LNCAP (cell line): ENCODE results near the gene TCFL5.

Experiments used
- CTCF ChIP-seq: fragments of 450-650 bp; IDR thresholded peaks from 2 replicates; pipeline ENCODE4 v1.5.1; 2017; ENCODE audit warnings: mild to moderate bottlenecking

Gene TCFL5

DNA sequence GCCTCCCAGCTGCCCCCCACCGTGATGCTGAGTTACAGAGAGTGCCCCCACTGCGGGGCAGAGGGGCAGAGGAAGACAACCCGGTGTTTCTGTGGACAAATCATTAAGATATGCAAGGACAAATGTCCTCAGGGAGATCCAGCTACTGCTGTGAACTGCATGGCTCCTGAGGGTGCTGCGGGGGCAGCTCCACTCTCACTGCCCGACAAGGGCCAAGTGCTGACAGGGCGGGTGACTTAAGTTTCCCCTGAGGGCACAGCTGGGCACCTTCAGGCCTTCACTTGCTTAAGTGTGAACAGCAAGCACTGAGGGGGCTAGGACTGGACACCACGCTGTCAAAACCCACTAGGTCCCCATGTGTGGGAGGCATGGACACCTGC is 26.2 kb upstream of the TCFL5 start:
- no peak for TF ChIP-seq CTCF

DNA sequence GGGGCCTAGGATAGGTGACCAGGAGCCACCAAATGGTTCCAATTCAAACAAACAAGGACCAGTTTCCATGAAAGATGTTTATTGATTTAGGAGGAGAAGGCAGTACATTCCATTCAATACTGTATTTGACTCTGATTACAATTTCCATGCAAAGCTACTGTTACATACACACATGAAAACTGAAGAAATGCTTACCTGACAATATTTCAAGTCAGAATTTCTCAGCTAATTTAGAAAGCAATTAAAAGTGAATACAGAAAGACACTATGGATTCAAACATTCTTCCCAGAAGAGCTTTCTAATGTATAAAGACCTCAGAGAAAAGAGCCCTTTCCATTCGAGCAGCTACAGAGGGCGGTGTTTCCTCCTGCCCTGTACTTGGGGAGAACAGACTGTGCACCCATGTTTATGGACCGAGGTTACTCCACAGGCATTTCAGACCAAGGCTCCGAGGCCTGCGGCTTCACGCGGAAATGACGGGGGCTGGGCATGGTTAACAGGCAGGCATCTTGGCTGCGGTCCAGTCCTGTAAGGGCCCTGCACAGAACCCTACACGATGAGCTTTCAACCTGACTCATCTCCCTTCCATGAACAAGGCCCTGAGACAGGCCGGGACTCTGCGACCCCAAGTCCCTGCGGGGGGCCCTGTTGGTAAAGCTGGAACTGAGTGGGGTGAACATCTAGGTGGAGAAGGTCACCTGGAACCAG is 25.7 kb upstream of the TCFL5 start:
- TF ChIP-seq CTCF = no peak

DNA sequence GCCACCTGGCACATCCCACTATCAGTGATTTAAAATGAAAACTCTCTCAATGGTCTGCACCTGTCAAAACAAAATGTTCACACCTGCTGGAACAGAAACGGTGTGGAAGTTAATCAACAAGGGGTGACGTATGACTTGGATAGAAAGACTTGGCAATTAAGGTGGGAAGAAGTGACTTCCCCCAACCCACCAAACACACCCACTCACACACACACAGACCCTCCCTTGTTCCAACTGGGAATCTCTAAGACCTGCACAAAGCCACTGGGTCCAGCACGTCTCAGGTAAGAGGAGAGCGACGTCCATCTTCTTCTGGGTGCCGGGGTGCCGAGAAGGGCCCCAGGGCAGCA is 25.1 kb upstream of the TCFL5 start:
- TF ChIP-seq CTCF = no peak

DNA sequence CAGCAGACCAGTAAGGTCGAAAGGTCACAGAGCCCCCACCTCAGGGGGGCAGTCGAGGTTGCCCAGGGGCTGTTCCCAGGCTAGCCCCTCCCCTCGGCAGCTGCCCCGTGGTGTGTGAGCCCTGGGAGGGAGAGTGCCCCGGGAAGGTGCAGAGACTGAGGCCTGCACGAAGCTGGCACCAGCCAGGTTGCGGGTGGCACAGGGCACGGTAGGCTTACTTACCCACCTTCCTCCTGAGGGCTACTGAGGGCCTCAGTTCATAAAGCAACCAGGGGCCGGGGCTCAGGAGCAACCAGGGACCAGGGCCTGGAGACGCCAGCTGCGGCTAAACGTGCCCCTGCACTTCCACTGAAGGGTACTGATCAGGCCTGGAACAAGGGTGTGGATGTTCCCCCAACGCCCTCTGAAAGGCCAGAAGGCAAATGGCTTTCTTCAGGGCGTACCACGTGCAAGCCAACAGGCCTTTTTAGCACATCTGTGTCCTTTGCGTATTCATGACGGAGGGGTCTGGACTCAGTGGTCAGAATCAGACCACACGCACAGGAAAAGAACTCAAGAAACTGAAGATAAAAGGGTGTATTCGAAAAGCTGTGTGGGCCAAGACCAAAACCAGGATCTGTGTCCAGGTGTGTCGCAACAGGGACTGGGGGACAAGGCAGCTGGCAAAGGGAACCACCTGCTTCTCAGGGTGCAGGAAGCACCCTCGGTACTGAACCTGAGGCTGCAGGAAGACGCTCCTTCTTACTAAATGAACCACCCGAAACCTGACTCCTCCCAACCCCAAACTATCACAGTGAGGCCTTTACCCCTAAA is 24.5 kb upstream of the TCFL5 start:
- no peak for TF ChIP-seq CTCF

GRCh38 chr20:62885046-62885895 is 23.6 kb upstream of the TCFL5 start:
- no peak for TF ChIP-seq CTCF

DNA sequence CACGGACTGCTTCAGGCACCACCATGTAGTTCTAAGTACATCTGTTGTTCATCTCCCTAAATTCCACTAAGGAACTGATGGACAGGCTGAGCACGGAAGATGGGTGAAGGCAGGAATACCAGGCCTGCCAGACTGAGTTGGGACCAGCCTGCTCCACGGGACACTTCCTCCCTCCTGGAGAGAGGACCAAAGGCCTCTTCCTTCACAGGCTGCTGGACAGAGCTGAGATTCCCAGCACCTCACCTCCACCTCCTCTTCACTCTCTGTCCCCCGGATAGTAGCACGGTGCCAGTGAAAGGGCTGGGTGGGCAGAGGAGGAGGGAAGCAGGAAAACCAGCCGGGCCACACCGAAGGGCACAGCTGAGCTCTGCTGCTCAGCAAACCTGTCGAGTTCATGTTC is 22.9 kb upstream of the TCFL5 start:
- no peak for TF ChIP-seq CTCF

DNA sequence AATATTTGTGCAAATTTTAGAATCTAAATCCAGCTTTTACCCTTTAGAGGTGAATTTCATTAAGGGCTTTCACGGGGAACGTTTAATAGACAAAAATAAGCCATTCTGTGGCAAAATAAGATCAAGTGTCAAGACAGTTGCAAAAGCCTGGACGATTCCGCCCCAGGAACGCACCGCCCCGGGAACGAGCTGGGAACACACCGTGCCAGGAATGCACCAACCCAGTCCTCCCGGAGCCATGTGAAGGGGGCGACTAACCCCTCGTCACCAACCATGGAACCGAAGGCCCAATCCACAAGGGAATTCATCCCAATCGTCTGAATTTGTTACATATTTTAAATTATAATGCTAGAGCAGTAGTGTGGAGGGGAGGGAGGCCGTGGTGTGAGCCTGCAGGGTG is 20.8 kb upstream of the TCFL5 start:
- no peak for TF ChIP-seq CTCF
